Stomach smooth muscle (tissue), 2 donors: ENCODE measurements around the gene MDM2.
"Not testable (repeated sequence)": the region's sequence is repeated elsewhere in the genome, so short reads cannot be mapped to it uniquely, and the experiment has no call there.

Experiments used
- H3K27ac ChIP-seq: one replicate; pipeline ENCODE4 v1.7.0; 2013; ENCODE audit warnings: mild to moderate bottlenecking, low read length, inconsistent platforms
- H3K27me3 ChIP-seq, 2 donors: one replicate each; pipeline ENCODE4 v1.7.0; 2013; ENCODE audit warnings: low read length in 2 of 2; ENCODE audit not compliant: insufficient read depth in 2 of 2, control insufficient read depth in 1 of 2
- H3K36me3 ChIP-seq, 2 donors: one replicate each; pipeline ENCODE4 v1.7.0; 2013; ENCODE audit warnings: low read length in 2 of 2; ENCODE audit not compliant: control insufficient read depth in 2 of 2, insufficient read depth in 2 of 2
- H3K4me1 ChIP-seq: one replicate; pipeline ENCODE4 v1.7.0; 2013; ENCODE audit warnings: low read length; ENCODE audit not compliant: control insufficient read depth, insufficient read depth
- H3K4me3 ChIP-seq, 2 donors: one replicate each; pipeline ENCODE4 v1.7.0; 2013; ENCODE audit warnings: low read length in 2 of 2
- H3K9ac ChIP-seq, 2 donors: one replicate each; pipeline ENCODE4 v1.7.0; 2013; ENCODE audit warnings: low read length in 2 of 2, mild to moderate bottlenecking in 1 of 2
- H3K9me3 ChIP-seq, 2 donors: one replicate each; pipeline ENCODE4 v1.7.0; 2013; ENCODE audit warnings: low read length in 2 of 2; ENCODE audit not compliant: control insufficient read depth in 2 of 2
- donor health status: healthy.
- donor health status: Pancreatic carcinoma.

Gene MDM2

DNA sequence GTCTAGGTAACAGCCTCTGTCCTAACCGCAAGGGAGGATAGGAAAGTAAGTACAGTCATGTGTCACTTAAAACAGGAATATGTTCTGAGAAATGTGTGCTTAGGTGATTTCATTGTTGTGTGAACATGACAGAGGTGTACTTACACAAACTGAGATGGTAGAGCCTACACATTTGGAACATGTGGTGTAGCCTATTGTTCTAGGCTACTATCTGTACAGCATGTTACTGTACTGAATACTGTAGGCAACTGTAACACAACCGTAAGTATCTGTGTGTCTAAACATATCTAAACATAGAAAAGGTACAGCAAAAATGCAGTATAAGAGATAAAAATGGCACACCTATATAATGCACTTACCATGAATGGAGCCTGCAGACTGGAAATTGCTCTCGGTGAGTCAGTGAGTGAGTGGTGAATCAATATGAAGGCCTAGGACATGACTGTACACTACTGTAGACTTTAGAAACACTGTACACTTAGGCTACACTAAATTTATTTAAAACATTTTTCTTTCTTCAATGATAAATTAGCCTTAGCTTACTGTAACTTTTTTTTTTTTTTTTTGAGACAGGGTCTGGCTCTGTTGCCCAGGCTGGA is 13.2 kb upstream of the MDM2 start:
- Histone ChIP-seq H3K36me3 (no peaks in the 10 kb centered on the region), H3K27ac (no peak overlapping the region), H3K4me3 (no peak overlapping the region), H3K9me3 (no peaks in the 10 kb centered on the region), H3K4me1 (no peaks in the 10 kb centered on the region), H3K27me3 (no peaks in the 10 kb centered on the region), H3K9ac (no peak overlapping the region)

DNA sequence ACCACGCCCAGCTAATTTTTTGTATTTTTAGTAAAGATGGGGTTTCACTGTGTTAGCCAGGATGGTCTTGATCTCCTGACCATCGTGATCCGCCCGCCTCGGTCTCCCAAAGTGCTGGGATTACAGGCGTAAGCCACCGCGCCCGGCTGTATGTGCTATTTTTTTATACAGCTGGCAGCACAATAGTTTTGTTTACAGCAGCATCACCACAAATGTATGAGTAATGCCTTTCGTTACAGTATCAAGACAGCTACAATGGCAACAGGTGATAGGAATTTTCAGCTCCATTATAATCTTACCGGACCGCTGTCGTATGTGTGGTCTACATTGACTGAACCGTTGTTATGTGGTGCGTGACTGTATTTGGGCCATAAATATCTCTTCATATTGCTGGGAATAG is 11.6 kb upstream of the MDM2 start:
- Histone ChIP-seq H3K4me1 (no peaks in the 10 kb centered on the region), H3K9ac (no peak overlapping the region), H3K27ac (no peak overlapping the region), H3K4me3 (no peak overlapping the region), H3K36me3 (no peaks in the 10 kb centered on the region), H3K27me3 (no peaks in the 10 kb centered on the region), H3K9me3 (no peaks in the 10 kb centered on the region)

DNA sequence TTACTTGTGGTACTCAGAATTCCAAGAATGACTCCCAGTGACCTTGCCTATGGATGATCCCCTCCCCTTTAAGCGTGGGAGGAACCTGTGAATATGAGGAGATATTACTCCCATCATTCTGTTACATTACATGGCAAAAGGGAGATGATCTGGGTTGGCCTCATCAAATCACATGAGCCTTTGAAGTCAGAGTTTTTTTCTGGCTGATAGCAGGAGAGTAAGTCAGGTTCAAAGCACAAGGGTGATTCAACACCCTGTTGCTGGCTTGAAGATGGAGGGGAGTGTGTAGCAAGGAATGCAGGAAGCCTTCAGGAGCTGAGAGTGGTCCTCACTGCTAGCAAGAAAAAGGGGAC is 9.1 kb upstream of the MDM2 start:
- Histone ChIP-seq H3K36me3 (no peaks in the 10 kb centered on the region), H3K9me3 (no peaks in the 10 kb centered on the region), H3K4me1 (no peaks in the 10 kb centered on the region), H3K4me3 (no peak overlapping the region), H3K9ac (no peak overlapping the region), H3K27ac (no peak overlapping the region), H3K27me3 (no peaks in the 10 kb centered on the region)

DNA sequence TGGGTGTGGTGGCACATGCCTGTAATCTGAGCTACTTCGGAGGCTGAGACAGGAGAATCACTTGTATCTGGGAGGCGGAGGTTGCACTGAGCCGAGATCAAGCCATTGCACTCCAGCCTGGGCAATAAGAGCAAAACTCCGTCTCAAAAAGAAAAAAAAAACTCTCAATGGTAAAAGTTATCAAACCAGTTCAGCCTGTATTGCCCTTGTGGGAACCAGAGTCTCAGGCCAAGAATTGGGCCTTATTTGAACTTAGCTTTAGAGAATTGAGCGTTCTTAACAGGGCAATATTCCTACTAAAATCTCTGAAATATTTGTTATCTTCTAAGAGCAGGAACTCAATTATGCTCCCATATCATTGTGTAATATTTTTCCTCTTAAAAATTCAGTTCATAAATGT is 7.7 kb upstream of the MDM2 start:
- no peak overlapping the region for H3K9ac ChIP-seq
- no peaks in the 10 kb centered on the region for H3K9me3 ChIP-seq
- H3K36me3 ChIP-seq: no peaks in the 10 kb centered on the region
- H3K4me3 ChIP-seq: no peak overlapping the region
- no peak overlapping the region for H3K27ac ChIP-seq
- H3K4me1 ChIP-seq: no peaks in the 10 kb centered on the region
- H3K27me3 ChIP-seq: no peaks in the 10 kb centered on the region

DNA sequence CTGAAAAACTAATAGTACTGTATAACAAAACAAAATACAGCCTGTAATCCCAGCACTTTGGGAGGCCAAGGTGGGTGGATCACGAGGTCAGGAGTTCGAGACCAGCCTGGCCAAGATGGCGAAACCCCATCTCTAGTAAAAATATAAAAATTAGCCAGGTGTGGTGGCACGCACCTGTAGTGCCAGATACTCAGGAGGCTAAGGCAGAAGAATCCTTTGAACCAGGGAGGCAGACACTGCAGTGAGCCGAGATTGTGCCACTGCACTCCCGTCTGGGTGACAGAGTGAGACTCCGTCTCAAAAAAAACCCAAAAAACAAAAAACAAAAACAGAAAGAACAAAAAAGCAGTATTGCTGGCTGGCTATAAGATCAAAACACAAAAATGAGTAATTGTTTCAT is 6.9 kb upstream of the MDM2 start:
- H3K36me3 ChIP-seq, H3K4me3 ChIP-seq, H3K9me3 ChIP-seq, H3K4me1 ChIP-seq, H3K27ac ChIP-seq, H3K9ac ChIP-seq, H3K27me3 ChIP-seq: not testable (repeated sequence)

DNA sequence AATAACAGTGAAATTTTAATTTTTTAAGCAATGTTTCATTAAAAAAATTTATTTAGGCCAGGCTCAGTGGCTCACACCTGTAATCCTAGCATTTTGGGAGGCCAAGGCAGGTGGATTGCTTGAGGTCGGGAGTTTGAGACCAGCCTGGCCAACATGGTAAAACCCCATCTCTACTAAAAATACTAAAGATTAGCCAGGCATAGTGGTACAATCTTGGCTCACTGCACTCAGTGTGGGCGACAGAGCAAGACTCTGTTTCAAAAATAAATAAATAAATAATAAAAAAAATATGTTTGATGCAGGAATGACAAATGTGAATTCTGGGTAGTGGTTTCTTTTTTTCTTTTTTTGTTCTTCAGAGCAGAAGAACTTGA is 5.6 kb upstream of the MDM2 start:
- H3K4me1 ChIP-seq, H3K27me3 ChIP-seq, H3K27ac ChIP-seq, H3K9me3 ChIP-seq, H3K9ac ChIP-seq, H3K36me3 ChIP-seq, H3K4me3 ChIP-seq: not testable (repeated sequence)

DNA sequence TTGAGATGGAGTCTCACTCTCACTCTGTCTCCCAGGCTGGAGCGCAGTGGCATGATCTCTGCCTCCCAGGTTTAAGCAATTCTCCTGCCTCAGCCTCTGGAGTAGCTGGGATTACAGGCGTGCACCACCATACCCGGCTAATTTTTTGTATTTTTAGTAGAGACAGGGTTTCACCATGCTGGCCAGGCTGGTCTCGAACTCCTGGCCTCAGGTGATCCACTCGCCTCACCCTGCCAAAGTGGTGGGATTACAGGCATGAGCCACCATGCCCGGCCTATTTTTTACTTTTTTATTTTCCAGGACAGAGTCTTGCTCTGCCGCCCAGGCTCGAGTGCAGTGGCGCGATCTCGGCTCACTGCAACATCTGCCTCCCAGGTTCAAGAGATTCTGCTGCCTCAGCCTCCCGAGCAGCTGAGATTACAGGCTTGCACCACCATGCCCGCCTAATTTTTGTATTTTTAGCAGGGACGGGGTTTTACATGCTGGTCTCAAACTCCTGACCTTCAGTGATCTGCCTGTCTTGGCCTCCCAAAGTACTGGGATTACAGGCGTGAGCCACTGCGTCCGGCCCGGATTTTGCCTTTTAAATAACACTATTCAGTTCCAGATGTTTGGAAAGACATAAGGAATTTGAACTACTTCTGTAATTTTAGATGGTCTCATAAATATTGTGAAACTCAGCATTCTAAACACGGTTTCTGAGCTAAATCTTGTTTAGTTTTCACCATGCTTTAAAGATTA is 4.9 kb upstream of the MDM2 start:
- not testable (repeated sequence) for H3K36me3 ChIP-seq, H3K9me3 ChIP-seq, H3K4me3 ChIP-seq, H3K4me1 ChIP-seq, H3K27ac ChIP-seq, H3K27me3 ChIP-seq, H3K9ac ChIP-seq

DNA sequence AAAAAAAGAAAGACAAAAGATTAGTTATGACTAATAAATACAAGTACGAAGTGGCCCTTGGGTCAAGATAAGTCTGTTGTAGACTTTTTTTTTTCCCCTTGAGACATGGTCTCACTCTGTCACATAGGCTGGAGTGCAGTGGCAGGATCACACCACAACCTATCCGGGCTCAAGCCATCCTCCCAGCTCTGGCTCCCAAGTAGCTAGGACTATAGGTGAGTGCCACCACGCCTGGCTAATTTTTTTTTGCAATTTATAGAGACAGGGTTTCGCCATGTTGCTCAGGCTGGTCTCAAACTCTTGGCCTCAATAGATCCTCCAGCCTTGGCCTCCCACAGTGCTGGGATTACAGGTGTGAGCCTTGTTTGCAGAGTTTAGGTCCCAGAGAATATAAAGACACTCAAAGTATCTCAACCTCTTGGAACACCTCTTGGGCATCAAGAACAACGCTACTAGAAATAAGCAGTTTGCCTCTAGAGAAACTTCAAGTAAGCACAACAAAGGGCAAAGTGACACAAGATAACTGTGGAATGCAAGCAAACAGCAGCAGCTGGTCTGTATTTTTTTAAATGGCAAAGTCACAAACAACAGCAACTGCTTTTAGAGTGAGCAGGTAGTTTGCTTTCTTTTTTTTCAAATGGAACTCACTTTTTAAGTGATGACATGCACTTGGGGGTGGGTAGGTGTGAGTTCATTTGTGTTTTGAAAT is 3.9 kb upstream of the MDM2 start:
- Histone ChIP-seq H3K9me3 (no peaks in the 10 kb centered on the region), H3K4me1 (peaks cover 7% of the 10 kb centered on the region), H3K36me3 (no peaks in the 10 kb centered on the region), H3K27me3 (no peaks in the 10 kb centered on the region), H3K4me3 (no peak overlapping the region), H3K27ac (no peak overlapping the region), H3K9ac (no peak overlapping the region)

DNA sequence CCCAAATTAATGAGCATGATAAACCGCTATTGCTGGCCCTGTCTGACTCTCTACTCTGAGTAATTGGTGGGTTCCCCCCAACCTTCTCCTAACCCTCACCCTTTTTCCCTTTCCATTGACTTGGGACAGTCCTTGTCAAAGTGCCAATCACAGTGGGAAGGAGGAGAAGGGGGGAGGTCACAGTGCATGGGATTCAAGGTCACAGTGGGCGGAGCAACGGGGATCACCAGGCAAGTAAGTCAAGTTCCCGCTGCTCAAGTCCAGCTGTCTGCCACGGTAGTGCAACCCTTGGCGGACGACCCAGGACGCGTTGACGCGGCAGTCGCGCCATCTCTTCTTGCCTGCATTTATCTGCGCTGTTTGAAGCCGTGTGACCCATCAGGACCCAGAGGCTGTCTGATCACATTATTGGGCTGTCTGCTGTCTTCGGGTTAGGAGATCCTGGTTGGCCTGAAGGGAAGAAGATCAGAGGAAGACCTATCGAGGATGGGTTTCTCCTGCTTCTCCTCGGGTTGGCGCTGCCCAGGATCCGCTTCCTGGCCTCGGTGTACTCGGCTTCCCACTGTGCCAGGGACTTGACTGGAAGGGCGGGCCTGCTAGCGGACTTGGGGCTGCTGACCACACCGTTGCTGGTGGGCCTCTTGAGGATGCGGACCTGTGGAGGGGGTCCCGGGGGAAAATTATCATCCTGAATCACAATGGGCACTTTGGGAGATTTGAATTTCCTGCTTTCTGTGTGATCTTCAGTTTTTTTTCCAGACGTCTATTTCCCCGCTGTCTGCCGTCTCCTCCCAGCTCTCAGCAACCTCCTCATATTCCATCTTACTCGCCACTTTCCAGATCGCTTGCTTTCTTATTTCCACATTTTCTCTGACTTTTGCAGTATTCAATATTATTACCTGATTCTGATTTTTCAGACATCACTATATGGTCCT is 3.1 kb upstream of the MDM2 start:
- H3K4me1 ChIP-seq: peaks cover 7% of the 10 kb centered on the region
- H3K27ac ChIP-seq: no peak overlapping the region
- H3K27me3 ChIP-seq: no peaks in the 10 kb centered on the region
- no peaks in the 10 kb centered on the region for H3K9me3 ChIP-seq
- no peak overlapping the region for H3K9ac ChIP-seq
- H3K36me3 ChIP-seq: no peaks in the 10 kb centered on the region
- no peak overlapping the region for H3K4me3 ChIP-seq

DNA sequence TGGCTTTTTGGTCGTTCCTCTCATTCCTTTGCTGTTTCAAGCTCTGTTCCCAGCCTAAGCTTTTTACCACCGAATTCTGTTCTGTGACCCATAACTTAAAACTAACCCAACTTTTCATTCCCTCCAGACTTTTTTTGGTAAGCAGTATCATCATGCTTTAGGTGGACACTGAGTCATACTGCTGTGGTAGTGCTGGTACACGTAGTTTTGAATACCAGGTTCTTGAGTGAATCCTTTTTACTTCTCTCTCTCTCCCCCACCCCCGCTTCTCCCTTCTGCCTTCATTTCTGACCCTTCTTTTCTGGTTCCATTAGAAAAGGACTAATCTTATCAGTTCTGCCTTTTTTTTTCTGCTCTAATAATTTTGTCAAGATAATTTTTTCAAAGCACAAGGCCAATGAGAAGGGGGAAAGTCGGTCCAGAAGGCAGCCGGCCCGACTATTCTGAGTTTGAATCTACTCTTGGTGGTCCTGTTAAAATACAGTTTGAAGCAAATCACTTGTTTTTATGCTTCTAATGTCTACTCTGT is 2.3 kb upstream of the MDM2 start:
- Histone ChIP-seq H3K9ac (no peak overlapping the region), H3K36me3 (no peaks in the 10 kb centered on the region), H3K9me3 (no peaks in the 10 kb centered on the region), H3K27me3 (no peaks in the 10 kb centered on the region), H3K4me3 (no peak overlapping the region), H3K27ac (no peak overlapping the region), H3K4me1 (peaks cover 7% of the 10 kb centered on the region)
